Iris pigment epithelial cell (primary cell): ENCODE results near the gene RXFP2.

Experiments
- DNase-seq: peaks from one replicate; pipeline ENCODE4 v3.0.0-alpha.2; 2011; ENCODE audit warnings: low read depth

Gene RXFP2

DNA sequence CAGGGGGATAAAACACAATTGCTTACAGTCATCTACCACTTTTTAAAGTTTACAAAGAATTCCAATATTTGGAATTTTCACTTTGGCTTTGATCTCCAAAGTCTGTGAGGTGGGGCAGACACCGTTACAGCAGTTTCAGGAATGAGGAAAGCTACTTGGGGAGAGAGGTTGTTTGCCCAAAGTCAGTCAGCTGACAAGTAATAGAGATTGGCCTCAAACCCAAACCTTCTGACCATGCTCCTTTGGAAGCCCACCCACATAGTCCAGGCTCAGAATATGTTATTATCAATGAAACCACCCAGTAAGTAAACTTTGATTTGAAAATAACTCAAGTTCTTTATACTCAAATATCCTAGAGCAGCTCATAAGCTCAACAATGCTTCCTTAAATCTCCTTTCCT, 29.0 kb downstream of the RXFP2 start:
- no peak for DNase-seq

DNA sequence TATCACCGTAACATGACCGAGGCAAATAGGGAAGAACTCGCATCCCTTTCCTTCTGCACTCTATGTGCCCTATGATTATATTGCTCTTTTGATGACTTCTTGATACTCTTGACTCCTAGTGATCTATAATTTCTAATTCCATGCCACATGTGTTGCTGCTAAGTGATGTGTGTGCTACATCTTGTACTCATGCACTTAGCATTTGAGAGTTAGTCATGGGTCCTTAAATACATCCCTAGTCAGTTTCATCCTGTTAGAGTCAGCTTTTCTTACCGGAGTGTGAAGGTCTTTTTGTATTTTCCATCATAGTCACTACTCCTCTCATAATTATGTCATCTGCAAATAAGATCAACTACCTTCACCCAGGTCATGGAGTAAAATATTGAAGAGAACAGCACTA, 30.2 kb downstream of the RXFP2 start:
- DNase-seq: no peak

DNA sequence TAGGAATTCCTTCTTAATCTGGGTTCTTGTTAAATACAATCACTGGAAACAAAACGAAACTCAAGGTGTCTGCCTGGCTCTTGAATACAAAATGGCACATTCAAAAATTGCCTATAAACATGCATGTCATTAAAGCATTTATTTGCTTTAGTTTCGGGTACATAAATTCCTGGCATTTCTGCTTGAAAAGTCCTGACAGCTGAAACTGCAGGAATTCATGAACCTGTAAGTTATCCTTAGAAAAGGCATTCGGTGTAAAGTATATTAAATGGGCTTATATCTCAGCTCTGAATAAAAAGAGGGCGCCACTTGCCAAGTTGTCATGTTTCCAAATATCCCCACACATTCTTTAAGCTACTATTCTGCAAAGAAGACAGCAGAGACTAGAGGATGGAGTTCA, 32.9 kb downstream of the RXFP2 start:
- DNase-seq: no peak

DNA sequence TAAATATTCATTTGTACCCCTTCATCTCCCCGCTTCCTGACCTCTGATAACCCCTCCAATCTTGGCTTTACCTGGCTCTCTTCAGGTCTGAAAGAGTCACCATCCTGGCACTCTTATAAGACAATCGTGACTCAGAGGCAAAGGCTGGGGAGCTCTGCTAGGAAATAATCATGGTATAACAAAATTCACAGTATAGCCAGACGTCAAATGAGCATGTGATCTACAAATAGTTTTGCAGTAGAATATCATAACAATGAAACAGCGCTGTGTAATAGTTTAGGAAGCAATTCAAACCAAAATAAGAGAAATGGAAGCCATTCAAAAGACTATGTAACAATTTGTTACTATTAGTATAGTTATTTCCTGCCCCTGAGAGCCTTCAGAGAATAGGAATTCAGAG, 34.2 kb downstream of the RXFP2 start:
- peak; percentile 62 for DNase-seq

GRCh38 chr13:31774186-31774750, 34.9 kb downstream of the RXFP2 start:
- no peak for DNase-seq

DNA sequence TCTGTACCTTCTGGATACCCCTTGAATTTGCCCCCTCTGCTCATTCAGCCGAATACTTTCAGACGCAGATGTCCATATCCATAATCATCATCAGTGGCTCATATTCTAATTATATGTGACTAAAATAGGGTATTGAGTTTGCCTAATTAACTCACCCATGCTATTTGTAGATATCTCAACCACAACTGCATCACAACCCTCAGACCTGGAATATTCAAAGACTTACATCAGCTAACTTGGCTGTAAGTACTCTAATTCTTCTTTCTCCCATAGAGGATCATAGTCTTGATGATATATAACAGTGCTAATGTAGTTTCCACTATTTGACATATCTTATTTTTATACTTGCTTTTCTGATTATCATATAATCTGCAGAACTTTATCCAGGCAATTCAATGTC, 35.8 kb downstream of the RXFP2 start:
- no peak for DNase-seq

DNA sequence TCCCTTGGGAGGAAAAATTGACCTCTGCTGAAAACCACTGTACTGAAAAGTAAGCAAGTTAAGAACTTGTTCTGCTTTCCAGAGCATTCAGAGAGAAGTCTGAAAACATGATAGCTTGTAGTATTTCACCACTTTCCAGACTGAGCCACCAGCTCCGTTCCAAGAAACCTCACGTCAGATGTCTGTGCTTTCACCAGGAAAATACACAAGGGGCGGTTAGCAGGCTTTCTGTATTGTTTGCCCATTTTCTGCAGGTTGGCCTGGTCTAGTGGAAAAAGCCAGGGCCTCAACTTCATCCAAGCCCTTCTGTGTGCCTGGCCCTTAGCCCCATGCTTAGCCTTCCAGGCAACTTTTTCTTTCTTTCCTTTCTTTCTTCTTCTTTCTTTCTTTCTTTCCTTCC, 36.4 kb downstream of the RXFP2 start:
- no peak for DNase-seq

DNA sequence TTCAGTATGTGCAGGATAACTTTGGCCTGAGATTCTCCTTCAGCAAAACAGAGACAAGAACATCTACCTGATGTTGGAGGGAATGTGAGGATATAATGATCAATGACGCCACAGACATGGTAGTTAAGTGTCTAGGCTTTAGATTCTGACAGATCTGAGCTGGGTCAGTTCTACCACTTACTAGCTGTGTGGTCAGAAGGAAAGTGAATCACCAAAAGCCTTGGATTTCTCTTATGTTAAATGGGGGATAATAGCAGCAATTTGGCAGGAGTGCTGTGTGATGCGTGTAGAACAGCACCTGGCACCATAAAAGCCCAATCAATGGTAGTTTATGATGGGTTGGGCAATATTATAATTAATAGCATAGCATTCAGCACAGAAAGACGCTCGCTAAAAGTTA, 41.7 kb downstream of the RXFP2 start:
- DNase-seq: no peak

- peak; percentile 47 for DNase-seq
Observed at GRCh38 chr13:31786011-31786410, 46.7 kb downstream of the RXFP2 start.

DNA sequence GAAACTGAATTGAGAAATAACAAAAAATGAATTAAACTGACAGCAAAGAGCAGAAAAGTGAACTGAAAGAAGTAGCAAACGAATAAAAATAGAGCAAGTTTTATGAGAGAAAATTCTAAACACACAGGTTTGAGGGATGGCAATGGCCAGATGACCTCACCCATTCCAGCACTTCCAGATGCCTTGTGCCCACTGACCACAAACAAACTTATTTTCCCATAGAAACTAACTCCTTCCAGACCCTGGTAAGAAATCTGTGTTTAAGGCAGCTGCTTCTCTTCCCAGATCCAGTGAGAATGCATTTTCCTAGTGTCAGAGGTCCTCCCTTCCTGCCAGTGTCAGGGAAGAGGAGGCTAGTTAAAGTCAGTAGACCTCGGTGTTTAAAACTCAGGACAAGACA, 51.7 kb downstream of the RXFP2 start:
- DNase-seq: no peak

GRCh38 chr13:31793246-31793645, 53.9 kb downstream of the RXFP2 start:
- DNase-seq: peak; percentile 19

DNA sequence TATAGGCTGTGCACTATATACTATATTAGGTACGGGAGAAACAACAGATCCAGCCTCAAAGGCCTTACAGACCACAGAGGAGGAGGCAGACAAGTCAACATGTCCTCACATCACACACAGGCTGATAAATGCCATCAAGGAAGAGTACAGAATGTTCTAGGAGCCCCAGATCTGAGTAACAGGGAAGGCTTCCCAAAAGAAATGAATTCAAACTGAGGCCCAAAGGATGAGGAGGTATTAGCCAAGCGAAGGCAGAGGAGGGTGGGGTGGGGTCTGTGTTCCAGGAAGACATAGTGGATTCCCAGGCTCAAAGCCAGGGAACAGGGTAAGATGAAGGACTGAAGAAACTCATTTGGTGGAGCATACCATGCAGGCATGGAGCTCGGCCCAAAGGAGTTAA, 55.1 kb downstream of the RXFP2 start:
- DNase-seq: no peak

- DNase-seq: peak; percentile 28
Observed at GRCh38 chr13:31797154-31797775, 57.9 kb downstream of the RXFP2 start.

GRCh38 chr13:31798189-31798588, 58.9 kb downstream of the RXFP2 start:
- no peak for DNase-seq

DNA sequence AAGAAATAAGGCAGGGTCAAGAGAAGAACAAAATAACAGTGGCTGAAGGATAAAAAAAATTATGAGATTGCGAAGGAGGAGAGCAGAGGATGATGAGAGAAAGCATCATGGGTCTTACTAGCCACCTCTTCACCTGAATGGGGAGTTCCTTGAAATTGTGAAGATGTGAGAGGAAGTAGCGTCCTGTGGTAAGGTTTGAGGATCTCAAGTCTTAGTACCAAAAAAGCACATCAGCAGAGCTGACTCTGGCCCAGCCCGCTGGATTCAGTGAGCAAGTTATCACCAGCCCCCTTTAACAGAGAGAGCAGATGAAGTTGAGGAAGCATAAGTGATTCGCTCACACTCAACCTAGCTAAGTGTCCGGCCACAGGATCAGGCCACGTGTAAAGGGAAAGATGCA, 61.8 kb downstream of the RXFP2 start:
- DNase-seq: no peak

DNA sequence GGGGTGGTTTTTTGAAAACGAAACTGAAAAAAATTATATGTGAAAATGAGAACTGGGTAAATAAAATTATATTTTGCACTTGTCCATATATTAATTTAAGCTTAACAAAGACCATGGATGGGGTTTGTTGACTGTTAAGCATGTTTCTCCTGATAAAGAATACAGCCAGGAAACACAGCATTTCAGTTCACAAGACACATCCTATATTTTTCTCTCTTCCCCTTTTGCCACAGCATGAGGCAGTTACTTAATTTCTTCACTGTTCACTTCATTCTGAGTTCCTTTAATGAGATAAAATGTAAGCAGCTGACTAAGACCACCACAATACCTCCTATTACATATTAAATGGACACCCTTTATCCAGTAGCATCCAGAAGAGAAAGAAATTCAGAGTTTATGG, 64.0 kb downstream of the RXFP2 start:
- DNase-seq: no peak

- DNase-seq: no peak
Observed at GRCh38 chr13:31805841-31806240, 66.5 kb downstream of the RXFP2 start.

GRCh38 chr13:31807090-31807541, 67.8 kb downstream of the RXFP2 start:
- DNase-seq: peak; percentile 11

DNA sequence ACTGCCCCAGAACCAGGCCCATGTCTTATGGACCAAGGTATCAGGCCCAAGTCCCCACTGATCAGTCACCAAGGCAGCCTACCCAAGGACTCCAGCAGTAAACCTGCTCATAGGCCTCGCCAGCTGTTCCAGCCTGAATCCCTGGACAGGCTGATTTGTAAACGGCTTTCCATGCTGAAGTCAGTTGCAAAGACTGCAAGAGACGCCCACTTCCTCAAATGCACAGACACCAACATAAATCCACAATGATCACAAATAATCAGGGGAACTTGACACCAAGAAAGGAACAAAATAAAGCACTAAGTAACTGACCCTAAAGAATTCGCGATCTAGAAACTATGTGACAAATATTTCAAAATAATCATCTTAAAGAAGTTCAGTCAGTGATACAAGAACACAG, 75.2 kb downstream of the RXFP2 start:
- DNase-seq: no peak

DNA sequence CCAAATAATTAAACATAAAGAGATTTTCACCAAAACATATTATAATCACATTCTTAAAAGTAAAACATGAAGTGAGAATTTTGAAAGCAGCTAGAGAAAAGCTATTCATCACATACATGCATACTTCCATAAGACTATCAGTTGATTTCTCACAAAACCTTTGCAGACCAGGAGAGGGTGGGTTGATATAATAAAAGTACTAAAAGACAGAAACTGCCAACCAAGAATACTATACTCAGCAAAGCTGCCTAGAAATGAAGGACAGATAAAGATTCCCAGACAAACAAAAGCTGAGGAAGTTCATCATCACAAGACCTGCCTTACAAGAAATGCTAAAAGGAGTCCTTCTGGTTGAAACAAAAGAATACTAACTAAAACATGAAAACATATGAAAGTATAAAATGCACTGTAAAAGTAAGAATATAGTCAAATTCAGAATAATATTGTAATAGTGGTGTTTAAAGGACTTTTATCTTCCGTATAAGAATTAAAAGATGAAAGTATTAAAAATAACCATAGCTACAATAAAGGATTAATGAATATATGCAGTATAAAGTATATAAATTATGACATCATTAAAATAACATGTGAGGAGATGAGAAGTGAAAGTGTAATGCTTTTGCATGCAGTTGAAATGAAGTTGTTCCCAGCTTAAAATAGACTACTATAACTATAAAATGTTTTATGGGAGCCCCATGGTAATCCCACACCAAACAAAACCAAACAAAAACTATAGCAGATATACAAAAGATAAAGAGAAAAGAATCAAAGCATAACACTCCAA, 76.2 kb downstream of the RXFP2 start:
- DNase-seq: no peak

- DNase-seq: peak; percentile 7
Observed at GRCh38 chr13:31818236-31818635, 78.9 kb downstream of the RXFP2 start.

DNA sequence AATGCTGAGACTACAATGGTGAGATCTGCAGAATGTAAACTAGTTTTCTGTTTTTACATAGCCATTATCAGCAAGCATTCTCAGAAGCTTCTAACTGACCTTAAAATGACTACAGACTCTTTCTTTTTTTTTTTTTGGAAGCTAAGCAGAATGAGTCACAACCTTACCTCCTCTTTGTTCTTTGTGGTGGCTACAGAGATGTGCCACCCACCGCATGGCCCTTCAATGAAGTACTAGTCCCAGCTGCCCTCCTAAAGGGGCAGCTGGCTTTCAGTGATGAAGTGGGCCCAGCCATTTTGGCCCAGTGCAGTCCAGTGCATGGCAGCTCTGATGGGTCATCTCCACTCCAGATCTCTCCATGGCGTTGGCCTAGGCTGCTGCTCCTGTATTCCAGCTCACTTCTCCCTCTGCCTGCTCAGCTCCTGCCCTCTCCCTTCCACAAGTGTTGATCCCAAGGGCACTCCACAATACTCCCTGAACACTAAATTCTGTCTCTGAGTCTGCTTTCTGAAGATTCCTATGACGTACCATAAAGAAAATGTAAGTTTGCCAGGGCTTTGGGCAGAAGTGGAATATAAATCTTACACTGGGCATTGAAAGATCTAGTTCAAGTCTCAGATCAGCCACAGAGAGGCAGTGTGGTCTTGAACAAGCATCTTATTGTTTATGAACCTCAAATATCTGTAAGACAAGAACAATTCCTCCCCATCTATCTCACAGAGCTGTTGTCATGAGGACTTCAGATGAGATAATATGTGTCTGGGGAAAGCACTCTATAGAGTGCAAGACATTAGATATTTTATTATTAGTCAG, 85.6 kb downstream of the RXFP2 start:
- peak; percentile 46 for DNase-seq

- DNase-seq: no peak
Observed at GRCh38 chr13:31826521-31826920, 87.2 kb downstream of the RXFP2 start.
